ENCODE measurements around the gene BCAR3. TPM values are rescaled to one million over a fixed set of nuclear protein-coding genes. Genes with fewer than 3 reads are reported as not detected.

Gene BCAR3
- total and polyA plus RNA-seq, 2 of the 4 experiments (the other 2 are of a cell fraction) = 41.4 to 46.4 TPM

DNA sequence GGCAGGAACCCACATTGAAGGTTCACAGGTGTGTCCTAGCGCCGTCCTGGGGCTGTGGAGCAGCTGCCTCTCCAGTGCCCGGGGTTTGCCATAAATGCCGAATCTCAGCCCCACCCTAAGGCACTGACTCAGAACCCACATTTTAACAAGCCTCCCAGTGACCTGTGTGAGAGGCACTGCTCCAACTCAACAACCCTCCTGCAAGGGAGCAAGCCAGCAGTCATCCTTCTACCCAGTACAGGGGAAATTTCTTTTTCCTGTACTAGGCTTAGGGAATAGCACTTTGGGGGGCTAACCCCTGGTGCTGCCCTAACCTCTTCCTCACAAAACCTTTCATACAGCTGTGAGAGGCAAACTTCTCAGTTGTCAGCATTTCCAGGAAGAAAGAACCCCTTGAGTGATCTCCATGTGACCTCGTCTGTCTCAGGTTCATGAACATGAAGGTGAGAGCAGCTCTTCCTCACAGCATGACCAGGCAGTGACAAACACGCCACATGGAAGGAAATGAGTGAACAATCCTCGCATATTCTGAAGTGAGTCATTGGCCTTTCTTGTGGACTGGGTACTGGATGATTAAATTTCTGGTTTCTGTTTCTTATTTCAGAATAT lies 11.4 kb upstream of the BCAR3 start:
- 0% methylated on average over 2 of the region's 7 CpGs; no CpG with 5 or more reads in 1 of the 2 experiments for WGBS, 2 experiments (ENCODE audit: extremely low coverage in 2 of 2, insufficient read length in 1 of 2)

More for the DNA sequence above, 11.4 kb upstream of the BCAR3 start:
- ATAC-seq (ENCODE audit: low read depth) (peak; percentile 74), DNase-seq (peak; percentile 90)
- Histone ChIP-seq H3K27me3 (ENCODE audit: control insufficient read depth, insufficient read depth, low read length) (no peaks in the 10 kb centered on the region), H3K9me1 (ENCODE audit: insufficient read depth, low read length) (peaks cover 33% of the 10 kb centered on the region), H2AK5ac (ENCODE audit: low read depth, low read length) (peak overlapping the region; percentile 95), H4K5ac (ENCODE audit: low read depth, low read length) (peak overlapping the region; percentile 14; the same call in 1 of the 2 replicates), H3K27ac (ENCODE audit: insufficient read depth, low read length) (peak overlapping the region; percentile 13; the same call in 1 of the 2 replicates), H3K4me2 (ENCODE audit: low read depth, low read length) (peak overlapping the region; percentile 52; the same call in 1 of the 2 replicates), H3K4me3 (ENCODE audit: insufficient read depth, low read depth, low read length) (no peak overlapping the region), H2AFZ (replicated peaks; ENCODE audit: low read length, poor library complexity) (peak overlapping the region; percentile 75), H2BK20ac (ENCODE audit: low read depth, low read length) (peak overlapping the region; percentile 84), H2BK15ac (ENCODE audit: low read depth, low read length) (peak overlapping the region; percentile 97; the same call in 2 of the 3 replicates), H4K8ac (ENCODE audit: low read depth in 2 of 2, low read length in 2 of 2) (peak overlapping the region; percentile 35 to 89), H4K20me1 (ENCODE audit: insufficient read depth, low read length) (no peaks in the 10 kb centered on the region), H3K79me1 (ENCODE audit: low read depth in 1 of 2, low read length in 2 of 2) (peaks cover 0 to 29% of the 10 kb centered on the region in 2 experiments; a peak in 2 of 4 replicates), H4K91ac (ENCODE audit: insufficient read depth, low read depth, low read length) (peak overlapping the region; percentile 95), H3K4ac (ENCODE audit: low read depth, low read length) (peak overlapping the region; percentile 96), H2BK120ac (ENCODE audit: low read depth, low read length) (peak overlapping the region; percentile 98), H3K4me1 (ENCODE audit: control insufficient read depth, insufficient read depth, low read length) (peaks cover 23% of the 10 kb centered on the region), H2AK9ac (replicated peaks; ENCODE audit: low read depth, low read length, poor library complexity) (peak overlapping the region; percentile 92), H3K23ac (ENCODE audit: low read depth, low read length) (peak overlapping the region; percentile 82), H3K9ac (ENCODE audit: low read depth, low read length) (peak overlapping the region; percentile 2; the same call in 1 of the 2 replicates), H2BK5ac (ENCODE audit: low read depth, low read length, poor library complexity, severe bottlenecking) (peak overlapping the region; percentile 90), H3K14ac (replicated peaks; ENCODE audit: low read depth, low read length) (peak overlapping the region; percentile 95), H3K56ac (ENCODE audit: extremely low read depth, insufficient read depth, low read length) (peak overlapping the region; percentile 56), H3K18ac (ENCODE audit: low read depth, low read length) (peak overlapping the region; percentile 25), H3K9me3 (ENCODE audit: control insufficient read depth, insufficient read depth, low read length) (no peaks in the 10 kb centered on the region), H3K36me3 (ENCODE audit: control insufficient read depth, insufficient read depth, low read length) (no peaks in the 10 kb centered on the region)
- dilution Hi-C loops (cut with HindIII; ENCODE audit: low sequenced_read_pairs, unreplicated experiment) (no loop called here), in situ Hi-C loops (cut with MboI; ENCODE audit: low sequenced_read_pairs) (loop anchor here (10.0 kb wide), 1 partner anchor 58 kb away; no protein-coding TSS in a partner anchor), intact Hi-C loops (cut with micrococcal nuclease) (no loop called here)
- TF ChIP-seq BHLHE40 (IDR thresholded peaks at IDR 0.05; ENCODE audit: low read depth, low read length) (0 out of 2 replicates have a peak, but pooled peaks have one; percentile 15), NFE2L2 (IDR thresholded peaks at IDR 0.05; ENCODE audit: low read depth, low read length) (peak; percentile 49; the same call in 1 of the 2 replicates), CEBPB (IDR thresholded peaks at IDR 0.05; ENCODE audit: low read depth, low read length) (no peak), CHD1 (IDR thresholded peaks at IDR 0.05; ENCODE audit: low read depth, low read length) (no peak), MXI1 (IDR thresholded peaks at IDR 0.05; ENCODE audit: borderline replicate concordance, low read depth, low read length) (peak; percentile 83), FOS (IDR thresholded peaks at IDR 0.05; ENCODE audit: low read depth, low read length) (peak; percentile 76), SMC3 (IDR thresholded peaks at IDR 0.05; ENCODE audit: low read depth, low read length) (no peak)
- TF ChIP-seq, protein P1, sequence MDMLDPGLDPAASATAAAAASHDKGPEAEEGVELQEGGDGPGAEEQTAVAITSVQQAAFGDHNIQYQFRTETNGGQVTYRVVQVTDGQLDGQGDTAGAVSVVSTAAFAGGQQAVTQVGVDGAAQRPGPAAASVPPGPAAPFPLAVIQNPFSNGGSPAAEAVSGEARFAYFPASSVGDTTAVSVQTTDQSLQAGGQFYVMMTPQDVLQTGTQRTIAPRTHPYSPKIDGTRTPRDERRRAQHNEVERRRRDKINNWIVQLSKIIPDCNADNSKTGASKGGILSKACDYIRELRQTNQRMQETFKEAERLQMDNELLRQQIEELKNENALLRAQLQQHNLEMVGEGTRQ (IDR thresholded peaks at IDR 0.05; ENCODE audit: low read depth, low read length) = peak; percentile 66
- TF ChIP-seq, protein P2, sequence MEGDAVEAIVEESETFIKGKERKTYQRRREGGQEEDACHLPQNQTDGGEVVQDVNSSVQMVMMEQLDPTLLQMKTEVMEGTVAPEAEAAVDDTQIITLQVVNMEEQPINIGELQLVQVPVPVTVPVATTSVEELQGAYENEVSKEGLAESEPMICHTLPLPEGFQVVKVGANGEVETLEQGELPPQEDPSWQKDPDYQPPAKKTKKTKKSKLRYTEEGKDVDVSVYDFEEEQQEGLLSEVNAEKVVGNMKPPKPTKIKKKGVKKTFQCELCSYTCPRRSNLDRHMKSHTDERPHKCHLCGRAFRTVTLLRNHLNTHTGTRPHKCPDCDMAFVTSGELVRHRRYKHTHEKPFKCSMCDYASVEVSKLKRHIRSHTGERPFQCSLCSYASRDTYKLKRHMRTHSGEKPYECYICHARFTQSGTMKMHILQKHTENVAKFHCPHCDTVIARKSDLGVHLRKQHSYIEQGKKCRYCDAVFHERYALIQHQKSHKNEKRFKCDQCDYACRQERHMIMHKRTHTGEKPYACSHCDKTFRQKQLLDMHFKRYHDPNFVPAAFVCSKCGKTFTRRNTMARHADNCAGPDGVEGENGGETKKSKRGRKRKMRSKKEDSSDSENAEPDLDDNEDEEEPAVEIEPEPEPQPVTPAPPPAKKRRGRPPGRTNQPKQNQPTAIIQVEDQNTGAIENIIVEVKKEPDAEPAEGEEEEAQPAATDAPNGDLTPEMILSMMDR (conservative IDR thresholded peaks at IDR 0.05; ENCODE audit: low read depth, low read length) = no peak
- TF ChIP-seq, protein P3, sequence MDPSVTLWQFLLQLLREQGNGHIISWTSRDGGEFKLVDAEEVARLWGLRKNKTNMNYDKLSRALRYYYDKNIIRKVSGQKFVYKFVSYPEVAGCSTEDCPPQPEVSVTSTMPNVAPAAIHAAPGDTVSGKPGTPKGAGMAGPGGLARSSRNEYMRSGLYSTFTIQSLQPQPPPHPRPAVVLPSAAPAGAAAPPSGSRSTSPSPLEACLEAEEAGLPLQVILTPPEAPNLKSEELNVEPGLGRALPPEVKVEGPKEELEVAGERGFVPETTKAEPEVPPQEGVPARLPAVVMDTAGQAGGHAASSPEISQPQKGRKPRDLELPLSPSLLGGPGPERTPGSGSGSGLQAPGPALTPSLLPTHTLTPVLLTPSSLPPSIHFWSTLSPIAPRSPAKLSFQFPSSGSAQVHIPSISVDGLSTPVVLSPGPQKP (IDR thresholded peaks at IDR 0.05; ENCODE audit: borderline replicate concordance, low read depth, low read length) = no peak
- ChIA-PET POLR2A (ENCODE audit: unreplicated experiment) (no interaction called here), CTCF (interaction anchor here (1.2 kb wide), 1 partner anchor 151 kb away, joined by 3 read pairs; no protein-coding TSS in a partner anchor)
- BruUV-seq (replicated peaks) = no TSS peak

Measured in IMR-90 (cell line).